GM18873 (cell line): ENCODE results near the gene ABHD8.
A peak's percentile ranks its signal among the peaks of the same experiment; 100 is the strongest.

Source experiments
- ATAC-seq: cut with Tn5 transposase; IDR thresholded peaks from one replicate; pipeline ENCODE4 v1.9.1; 2021; ENCODE audit warnings: mild to moderate bottlenecking, moderate library complexity, moderate number of reproducible peaks; ENCODE audit not compliant: unreplicated experiment, low FRiP score

Gene ABHD8, protein sequence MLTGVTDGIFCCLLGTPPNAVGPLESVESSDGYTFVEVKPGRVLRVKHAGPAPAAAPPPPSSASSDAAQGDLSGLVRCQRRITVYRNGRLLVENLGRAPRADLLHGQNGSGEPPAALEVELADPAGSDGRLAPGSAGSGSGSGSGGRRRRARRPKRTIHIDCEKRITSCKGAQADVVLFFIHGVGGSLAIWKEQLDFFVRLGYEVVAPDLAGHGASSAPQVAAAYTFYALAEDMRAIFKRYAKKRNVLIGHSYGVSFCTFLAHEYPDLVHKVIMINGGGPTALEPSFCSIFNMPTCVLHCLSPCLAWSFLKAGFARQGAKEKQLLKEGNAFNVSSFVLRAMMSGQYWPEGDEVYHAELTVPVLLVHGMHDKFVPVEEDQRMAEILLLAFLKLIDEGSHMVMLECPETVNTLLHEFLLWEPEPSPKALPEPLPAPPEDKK

DNA sequence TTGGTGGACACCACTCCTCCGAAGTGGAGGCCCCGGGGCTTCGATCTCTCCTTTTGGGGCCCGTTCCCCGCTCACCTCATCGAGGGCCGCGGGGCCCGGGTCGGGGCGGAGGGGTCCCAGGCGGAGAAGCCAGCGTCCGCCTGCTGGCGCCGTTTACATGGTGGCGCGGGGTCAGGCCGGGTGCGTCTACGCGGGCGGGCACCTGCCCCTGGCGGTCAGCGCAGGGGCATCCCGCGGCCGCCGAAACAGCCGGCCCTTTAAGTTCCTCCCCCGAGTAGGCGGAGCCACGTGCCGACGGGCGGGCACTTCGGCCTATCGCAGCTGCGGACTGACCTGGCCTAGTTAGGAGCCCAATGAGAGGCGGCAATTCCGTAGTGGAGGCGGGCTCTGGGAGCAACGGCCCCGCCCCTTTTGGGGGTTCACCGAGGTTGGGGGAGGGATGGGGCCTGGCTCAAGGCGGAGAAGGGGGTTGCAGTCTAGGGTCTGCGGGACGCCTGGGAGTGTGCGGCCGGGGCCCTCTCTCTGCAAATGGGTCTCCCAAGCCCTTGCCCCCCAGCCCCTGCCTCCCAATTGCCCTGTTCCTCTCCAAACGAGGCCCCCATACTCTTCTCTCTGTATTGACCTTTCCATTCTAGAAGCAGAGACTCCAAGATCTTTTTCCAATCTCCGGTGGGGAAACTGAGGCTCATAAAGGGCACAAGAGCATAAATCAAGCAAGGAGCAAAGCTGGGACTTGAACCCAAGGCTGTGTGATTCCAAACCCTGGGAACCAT lies at the start of gene ABHD8:
ABHD8 (minus strand) TSS at position 259 of the 773 bp plus-strand sequence. CDS start 1,809 bp downstream, outside the sequence.
- ATAC-seq, result peak; percentile 46

DNA sequence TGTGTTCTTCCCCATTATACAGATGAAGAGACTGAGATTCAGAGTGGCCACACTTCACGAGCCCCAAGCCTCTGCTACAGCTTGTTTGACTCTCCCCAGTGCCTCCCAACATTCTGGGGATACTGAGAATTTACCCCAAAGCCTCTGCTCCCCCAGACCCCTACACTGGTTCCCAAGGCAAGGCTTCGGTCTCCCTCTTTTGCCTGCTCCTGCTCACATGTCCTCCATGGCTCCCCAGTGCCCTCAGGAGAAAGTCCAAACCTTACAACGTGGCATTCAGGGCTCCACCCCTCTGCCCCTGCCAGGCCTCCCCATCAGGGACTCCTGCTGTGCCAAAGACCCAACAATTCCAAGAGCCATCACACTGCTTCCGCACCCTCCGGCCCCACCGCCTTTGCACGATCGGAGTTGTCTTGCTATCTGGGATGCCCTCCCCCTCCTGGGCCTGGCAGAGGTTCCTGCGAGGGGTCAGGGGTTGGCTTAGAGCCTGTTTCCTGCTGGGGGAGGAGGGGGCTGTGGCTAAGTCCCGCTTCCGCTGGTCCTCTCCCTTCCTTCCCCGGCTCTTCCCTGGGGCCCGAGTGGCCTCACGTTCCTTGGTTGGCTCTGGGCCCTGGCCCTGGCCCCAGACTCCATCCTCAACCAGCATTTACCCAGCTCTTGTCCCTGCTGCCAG lies 49.5 kb upstream of the ABHD8 start:
- no peak for ATAC-seq

DNA sequence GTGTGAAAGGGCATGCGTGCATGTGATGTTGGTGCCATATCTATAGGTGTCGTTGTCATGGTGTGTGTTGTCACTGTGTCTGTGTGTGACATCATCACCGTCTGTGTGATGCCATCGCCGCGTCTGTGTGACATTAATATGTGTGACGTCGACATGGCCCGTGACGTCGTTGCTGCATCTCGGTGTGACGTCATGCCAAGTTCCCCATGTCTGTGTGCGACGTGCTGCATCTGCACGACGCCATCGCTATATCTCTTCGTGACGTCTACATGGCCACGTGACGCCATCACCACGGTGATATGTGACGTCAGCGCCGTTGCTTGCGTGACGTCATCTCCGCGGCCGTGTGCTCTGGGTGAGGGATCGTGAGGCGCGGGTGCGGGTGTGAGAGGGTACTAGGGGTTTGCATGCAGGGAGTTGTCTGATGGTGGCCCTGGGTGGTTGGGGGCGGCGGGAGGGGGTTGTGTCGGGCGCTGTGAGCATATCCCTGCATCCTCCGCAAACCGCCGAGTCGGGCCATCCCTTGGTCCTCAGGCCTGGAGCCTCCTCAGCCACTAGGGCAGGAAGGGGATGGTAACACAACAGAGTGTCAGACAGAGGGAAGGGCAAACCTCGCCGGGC lies 48.7 kb upstream of the ABHD8 start:
- no peak for ATAC-seq

DNA sequence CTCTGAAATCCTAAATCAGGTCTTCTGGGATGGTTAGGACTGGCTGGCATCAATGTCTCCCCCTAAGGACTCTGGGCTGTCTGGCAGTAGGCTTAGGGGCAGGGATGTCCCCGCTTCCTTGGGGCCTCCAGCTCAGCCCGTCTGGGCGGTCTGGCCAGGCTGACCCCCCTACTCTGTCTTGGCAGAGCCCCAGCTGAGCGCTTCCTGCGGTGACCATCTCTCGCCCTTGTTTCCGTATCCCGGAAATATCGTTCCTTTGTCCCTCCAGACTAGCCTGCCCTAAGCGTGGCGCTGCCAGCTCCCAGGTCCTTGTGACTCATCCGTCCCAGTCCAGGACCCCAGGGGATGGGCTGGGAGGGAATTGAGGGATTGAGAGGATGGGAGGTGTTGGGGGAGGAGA lies 45.5 kb upstream of the ABHD8 start:
- no peak for ATAC-seq

DNA sequence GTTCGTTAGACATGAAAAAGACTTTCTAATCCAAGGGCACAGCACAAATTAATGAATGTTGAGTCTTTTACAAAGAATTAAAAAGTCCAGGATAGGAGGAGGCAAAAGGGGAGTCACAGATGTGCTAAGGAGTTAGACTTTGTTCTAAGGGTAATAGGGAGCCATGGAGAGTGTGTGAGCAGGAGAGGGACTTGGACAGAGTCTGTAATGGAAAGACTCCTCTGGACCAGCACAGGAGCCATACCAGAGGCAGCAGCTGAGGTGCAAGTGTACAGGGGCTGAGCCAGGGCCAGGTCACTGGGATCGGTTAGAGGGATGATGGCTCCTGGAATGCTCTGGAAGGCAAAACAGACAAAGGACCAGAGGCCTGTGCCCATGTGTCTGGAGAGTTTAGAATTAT lies 44.7 kb upstream of the ABHD8 start:
- no peak for ATAC-seq

DNA sequence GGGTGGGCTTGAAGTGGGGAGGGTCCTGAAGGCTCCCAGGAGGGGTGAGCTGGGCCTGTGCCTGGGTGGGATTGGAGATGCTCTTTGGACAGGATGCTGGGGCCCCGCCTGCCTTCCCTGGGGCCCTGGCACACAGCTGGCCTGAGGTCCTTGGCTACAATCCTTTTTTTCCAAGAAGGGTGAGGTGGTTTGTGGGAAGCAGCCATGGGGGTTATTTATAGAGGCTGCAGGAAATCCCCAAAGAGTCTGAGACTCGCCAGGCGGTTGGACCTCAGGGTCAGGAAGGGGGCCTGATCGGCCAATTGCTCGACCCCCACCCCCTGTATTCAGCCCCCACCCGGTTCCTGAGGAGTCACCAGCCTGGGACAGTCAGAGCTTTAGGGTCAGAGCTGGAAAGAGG lies 44.1 kb upstream of the ABHD8 start:
- no peak for ATAC-seq

DNA sequence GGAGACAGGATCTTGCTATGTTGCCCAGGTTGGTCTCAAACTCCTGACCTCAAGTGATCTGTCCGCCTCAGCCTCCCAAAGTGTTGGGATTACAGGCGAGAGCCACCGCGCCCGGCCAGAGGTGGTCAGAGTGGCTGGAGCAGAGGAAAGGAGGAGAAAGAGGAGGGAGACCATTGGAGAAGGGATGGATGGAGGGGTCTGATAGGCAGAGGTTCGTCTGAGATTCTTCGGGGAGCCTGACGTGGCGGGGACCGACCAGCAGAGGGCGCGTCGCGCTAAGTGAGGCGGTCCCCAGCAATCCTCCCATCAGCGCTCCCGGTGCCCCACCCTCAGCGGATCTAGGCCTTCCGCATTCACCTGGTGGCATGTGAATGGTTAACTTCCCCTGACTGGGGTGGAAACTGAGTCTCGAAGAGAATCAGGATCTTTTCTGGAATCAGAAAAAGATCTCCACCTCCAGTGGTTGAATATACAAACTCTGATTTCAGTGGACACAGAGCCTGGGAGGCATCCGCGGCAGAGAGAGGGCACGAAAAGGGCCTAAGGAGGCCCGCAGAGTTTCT lies 43.0 kb upstream of the ABHD8 start:
- ATAC-seq, result no peak

DNA sequence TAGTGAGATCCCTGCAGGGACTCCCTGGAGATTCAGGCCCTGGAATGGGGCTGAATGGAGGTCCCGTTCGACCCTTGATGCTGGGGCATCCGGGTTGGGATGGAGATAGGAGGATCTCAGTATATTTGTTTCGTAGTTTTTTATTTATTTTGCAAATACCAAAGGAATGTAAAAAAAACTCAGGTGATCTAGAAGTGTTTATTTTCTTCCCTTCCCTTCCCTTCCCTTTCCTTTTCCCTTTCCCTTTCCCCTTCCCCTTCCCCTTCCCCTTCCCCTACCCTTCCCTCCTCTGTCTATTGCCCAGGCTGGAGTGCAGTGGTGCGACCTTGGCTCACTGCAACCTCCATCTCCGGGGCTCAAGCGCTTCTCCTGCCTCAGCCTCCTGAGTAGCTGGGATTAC lies 38.6 kb upstream of the ABHD8 start:
- no peak for ATAC-seq

DNA sequence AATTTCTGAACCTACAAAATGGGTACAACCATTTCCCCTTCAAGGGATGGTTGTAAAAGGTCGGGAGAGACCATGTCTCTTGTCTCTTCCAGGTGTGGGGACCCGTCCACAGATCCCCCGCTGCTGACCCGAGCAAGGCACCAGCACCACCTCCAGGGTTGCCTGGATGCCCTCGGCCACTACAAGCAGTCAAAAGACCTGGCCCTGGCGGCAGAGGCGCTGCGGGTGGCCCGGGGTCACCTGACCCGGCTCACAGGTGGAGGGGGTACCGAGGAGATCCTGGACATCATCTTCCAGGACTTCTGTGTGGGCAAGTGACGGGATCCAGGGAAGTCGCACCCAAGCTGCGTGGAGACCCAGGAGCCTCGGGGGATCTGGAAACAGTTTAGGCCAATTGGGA lies 38.2 kb upstream of the ABHD8 start:
- no peak for ATAC-seq

DNA sequence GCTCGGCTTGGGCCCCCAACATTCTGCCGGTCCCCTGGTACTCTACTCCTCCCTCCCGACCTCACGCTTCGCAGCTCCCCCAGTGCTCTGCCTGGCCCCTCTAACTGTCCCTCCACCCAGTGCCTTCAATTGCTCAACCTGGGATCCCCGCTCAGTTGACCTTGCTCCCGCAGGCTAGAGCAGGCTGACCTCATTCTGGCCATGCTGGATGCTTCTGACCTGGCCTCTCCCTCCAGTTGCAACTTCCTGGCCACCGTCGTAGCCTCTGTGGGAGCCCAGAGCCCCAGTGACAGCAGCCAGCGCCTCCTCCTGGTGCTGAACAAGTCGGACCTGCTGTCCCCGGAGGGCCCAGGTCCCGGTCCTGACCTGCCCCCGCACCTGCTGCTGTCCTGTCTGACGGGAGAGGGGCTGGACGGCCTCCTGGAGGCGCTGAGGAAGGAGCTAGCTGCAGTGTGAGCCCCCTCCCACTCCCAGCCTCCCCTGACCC lies 37.7 kb upstream of the ABHD8 start:
- ATAC-seq, result no peak

DNA sequence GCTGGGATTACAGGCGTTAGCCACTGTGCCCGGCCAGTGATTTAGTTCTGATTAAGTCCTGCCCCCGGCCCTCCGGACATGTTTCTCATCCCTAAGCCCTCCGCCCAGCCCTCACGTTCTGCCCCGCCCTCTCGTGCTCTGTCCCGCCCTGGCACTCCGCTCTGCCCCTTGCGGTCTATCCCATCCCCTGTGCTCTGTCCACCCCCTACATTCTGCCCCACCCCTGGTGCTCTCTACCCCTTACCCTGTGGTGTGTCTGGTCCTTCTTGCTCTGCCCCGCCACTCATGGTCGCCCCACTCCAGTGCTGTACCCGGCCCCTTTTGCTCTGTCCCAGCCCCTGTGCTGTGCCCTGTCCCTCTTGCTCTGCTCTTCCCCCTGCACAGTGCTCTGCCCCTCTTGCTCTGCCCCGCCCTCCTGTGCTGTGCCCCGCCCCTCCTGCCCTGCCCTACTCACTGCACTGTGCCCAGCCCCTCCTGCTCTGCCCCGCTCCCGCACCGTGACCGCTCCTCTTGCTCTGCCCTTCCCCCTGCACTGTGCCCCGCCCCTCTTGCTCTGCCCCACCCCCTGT lies 37.2 kb upstream of the ABHD8 start:
- ATAC-seq, result no peak

DNA sequence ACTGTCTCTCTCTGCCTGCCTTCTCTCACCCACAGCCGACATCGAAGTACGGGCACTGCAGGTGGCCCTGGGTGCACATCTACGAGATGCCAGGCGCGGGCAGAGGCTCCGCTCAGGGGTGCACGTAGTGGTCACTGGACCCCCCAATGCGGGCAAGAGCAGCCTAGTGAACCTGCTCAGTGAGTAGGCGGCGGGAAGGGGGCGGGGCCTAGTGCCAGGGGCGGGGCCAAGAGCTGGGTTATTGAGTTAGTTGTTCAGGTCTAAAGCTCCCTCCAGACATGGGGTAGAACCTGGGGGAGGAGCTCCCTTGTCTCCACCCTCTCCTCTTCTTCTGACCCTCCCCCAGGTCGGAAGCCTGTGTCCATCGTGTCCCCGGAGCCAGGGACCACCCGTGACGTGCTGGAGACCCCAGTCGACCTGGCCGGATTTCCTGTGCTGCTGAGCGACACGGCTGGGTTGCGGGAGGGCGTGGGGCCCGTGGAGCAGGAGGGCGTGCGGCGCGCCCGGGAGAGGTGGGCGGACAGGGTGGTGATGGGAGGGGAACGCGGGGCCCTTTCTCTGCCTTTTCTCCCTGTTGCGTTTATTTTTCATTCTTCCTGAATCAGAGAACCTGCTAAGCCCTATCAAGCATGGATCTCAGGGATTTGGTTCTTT lies 36.0 kb upstream of the ABHD8 start:
- ATAC-seq, result no peak

DNA sequence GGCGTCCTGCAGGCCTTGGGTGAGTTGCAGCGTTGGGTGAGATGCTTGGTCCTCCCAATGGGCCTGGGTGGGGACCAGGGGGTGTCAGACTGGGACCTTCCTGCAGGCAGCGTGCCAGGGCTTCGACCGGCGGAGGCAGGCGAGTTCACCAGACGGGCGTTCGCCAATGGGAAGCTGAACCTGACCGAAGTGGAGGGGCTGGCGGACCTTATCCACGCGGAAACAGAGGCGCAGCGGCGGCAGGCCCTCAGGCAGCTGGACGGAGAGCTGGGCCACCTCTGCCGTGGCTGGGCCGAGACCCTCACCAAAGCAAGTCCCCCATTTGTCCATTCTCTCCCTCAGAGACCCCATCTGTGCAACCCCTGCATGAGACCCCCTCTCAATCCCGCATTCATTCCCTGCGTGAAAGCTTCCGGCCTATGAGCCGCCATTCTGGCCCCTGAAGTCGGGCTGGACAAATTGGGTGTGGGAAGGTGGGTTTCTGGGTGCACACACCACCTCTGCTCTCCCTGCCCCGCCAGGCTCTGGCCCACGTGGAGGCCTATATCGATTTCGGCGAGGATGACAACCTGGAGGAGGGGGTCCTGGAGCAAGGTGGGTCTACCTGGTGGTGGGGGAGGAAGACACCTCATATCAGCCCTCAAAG lies 35.3 kb upstream of the ABHD8 start:
- no peak for ATAC-seq

DNA sequence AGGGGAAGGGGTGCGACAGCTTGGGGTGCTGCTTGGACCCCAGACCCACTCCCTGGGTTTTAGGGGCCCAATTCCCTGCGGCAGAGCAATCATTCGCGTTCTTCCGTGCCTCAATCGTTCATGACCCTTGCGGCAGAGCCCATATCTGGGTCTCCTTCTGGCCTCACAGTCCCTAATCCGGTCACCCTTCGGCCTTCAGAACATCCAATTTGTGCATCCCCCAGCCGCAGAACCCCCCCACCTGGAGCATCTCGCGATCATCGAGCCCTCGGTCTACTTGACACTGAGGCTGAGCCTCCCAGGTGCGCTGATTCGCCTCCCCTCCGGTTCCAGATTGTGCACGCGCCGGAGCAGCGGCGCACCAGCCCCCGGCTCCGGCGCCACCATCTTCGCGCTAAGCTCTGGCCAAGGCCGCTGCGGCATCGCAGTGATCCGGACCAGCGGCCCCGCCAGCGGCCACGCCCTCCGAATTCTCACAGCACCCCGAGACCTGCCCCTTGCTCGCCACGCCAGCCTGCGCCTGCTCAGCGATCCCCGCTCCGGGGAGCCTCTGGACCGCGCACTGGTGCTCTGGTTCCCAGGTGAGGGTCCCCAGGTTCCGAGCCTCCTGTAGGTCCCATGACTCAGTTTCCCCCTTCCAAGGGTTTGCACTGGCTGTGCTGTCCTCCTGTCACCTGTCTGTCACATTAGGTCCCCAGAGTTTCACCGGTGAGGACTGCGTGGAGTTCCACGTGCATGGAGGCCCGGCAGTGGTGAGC lies 34.6 kb upstream of the ABHD8 start:
- ATAC-seq, result no peak

DNA sequence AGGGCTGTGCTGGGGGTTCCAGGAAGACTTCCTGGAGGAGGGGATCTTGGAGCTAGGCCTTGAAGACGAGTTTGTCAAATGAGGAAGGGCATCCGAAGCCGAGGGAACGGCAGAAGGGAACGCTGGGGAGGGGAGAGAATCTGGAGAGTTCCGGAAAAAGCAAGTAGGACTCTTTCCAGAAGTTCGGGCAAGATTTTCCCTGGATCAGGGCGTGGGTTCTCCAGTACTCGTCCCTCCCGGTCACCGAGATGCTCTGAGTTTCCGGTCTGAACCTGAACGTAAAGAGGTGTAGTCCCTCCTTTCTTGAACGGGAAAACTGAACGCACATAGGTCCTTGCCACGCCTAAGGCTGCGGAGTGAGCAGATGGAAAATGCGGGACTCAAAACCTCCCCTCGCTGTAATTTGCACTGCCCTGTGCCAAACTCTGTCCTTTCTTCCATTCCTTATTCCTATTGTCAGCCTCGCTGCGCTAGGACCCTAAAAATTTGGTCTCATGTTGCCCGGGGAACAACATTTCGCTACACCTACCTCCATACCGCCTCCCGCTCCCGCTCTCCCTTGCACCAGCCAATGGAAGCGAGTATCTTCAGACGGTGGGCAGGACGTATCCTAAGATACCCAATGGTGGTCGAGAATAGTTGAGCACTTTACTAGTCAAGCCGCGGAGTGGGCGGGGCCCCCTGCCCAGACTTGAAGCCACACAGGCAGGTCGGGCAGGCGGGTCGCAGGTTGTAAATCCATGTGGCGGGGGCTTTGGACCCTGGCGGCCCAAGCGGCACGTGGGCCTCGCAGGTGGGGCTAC lies 33.8 kb upstream of the ABHD8 start, which contains the start of gene GTPBP3:
GTPBP3 (plus strand) TSS at position 682 of the 803 bp plus-strand sequence; CDS start at position 741, 59 bp downstream.
- ATAC-seq, result peak; percentile 73

DNA sequence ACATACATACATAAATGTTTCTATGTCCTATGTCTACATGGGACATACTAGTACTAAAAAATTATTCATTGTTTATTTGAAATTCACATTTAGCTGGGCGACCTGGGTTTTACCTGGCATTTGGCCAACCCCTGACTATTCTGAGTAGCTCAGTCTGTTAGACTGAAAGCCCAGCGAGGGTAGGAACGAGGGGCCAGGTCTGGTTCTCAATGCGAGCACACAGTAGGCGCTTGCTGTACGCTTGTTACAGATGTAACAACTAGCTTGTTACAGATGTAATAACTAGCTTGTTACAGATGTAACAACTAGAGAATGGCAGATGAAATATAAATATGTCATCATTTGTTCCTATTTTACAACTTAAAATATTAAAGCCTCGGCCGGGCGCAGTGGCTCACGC lies 32.4 kb upstream of the ABHD8 start:
- ATAC-seq, result no peak
